ENCODE measurements around the gene ELMOD2. TPM values are rescaled to one million over a fixed set of nuclear protein-coding genes. Genes with fewer than 3 reads are reported as not detected.

ELMOD2 gene
- total RNA-seq, 2 experiments from 2014 or later = 12.3 to 14.9 TPM

GRCh38 chr4:140575489-140575888, 51.5 kb downstream of the ELMOD2 start:
- Histone ChIP-seq H3K4me1 (ENCODE audit: insufficient read depth, low read length) (no peaks in the 10 kb centered on the region), H3K36me3 (ENCODE audit: insufficient read depth, low read length) (no peaks in the 10 kb centered on the region), H3K27ac (ENCODE audit: low read depth in 1 of 2, low read length in 2 of 2) (no peak overlapping the region), H3K9me3 (ENCODE audit: control insufficient read depth in 1 of 2, insufficient read depth in 1 of 2, low read length in 2 of 2) (no peaks in the 10 kb centered on the region), H3K4me3 (ENCODE audit: low read length) (no peak overlapping the region), H3K27me3 (ENCODE audit: control insufficient read depth in 1 of 2, insufficient read depth in 2 of 2, low read length in 2 of 2) (peaks cover 37 to 47% of the 10 kb centered on the region in 2 experiments)
- Mint-ChIP-seq H3K27ac (no peak overlapping the region), H3K9me3 (peaks cover 3% of the 10 kb centered on the region), H3K4me3 (no peak overlapping the region), H3K36me3 (ENCODE audit: low read depth) (no peaks in the 10 kb centered on the region), H3K4me1 (ENCODE audit: low read depth) (no peaks in the 10 kb centered on the region), H3K27me3 (peaks cover 85% of the 10 kb centered on the region)
- intact Hi-C loops (cut with DNase I, micrococcal nuclease) = no loop called here
- ATAC-seq (ENCODE audit: poor library complexity) = no peak
- CTCF ChIA-PET = interaction anchor here (0.5 kb wide), 1 partner anchor 289 kb away, joined by 3 read pairs; no protein-coding TSS in a partner anchor
- POLR2A ChIA-PET = no interaction called here
- DNase-seq = no peak
- no peak for TF ChIP-seq CTCF (IDR thresholded peaks at IDR 0.05)

DNA sequence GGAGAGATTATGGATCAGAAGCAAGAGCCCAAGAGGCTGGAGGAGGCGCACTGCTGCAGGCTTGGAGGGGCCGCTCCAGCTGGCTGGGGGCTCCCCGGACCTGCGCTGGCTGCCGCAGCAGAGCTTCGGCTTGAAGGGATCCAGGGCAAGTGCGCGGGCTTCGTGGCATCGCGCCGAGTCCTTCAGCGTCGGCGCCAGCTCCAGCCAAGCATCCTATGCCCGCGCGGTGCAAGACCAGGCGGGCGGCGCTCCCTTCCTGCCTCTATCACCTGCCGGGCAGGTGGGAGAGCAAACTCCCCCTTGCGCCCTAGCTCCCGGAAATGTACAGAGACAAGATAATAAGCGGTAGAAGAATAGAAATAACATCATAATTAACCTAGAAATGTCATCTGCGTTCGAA, 55.3 kb downstream of the ELMOD2 start:
- DNase-seq = no peak
- H3K9me3 ChIP-seq (ENCODE audit: control insufficient read depth in 1 of 2, insufficient read depth in 1 of 2, low read length in 2 of 2) = no peaks in the 10 kb centered on the region
- no peak overlapping the region for H3K27ac ChIP-seq (ENCODE audit: low read depth in 1 of 2, low read length in 2 of 2)
- H3K36me3 ChIP-seq (ENCODE audit: insufficient read depth, low read length) = no peaks in the 10 kb centered on the region
- no peak overlapping the region for H3K4me3 ChIP-seq (ENCODE audit: low read length)
- H3K27ac Mint-ChIP-seq = no peak overlapping the region
- CTCF ChIA-PET = no interaction called here
- TF ChIP-seq CTCF (IDR thresholded peaks at IDR 0.05) = no peak
- H3K4me1 ChIP-seq (ENCODE audit: insufficient read depth, low read length) = no peaks in the 10 kb centered on the region
- intact Hi-C loops (cut with DNase I, micrococcal nuclease) = no loop called here
- POLR2A ChIA-PET = no interaction called here
- no peak for ATAC-seq (ENCODE audit: poor library complexity)
- peaks cover 60% of the 10 kb centered on the region for H3K27me3 Mint-ChIP-seq
- H3K27me3 ChIP-seq (ENCODE audit: control insufficient read depth in 1 of 2, insufficient read depth in 2 of 2, low read length in 2 of 2) = peaks cover 23 to 29% of the 10 kb centered on the region in 2 experiments
- H3K36me3 Mint-ChIP-seq (ENCODE audit: low read depth) = no peaks in the 10 kb centered on the region
- no peaks in the 10 kb centered on the region for H3K4me1 Mint-ChIP-seq (ENCODE audit: low read depth)
- H3K4me3 Mint-ChIP-seq = no peak overlapping the region
- no peaks in the 10 kb centered on the region for H3K9me3 Mint-ChIP-seq

GRCh38 chr4:140581078-140581477, 57.1 kb downstream of the ELMOD2 start:
- Mint-ChIP-seq H3K36me3 (ENCODE audit: low read depth) (no peaks in the 10 kb centered on the region), H3K27me3 (peaks cover 46% of the 10 kb centered on the region), H3K4me1 (ENCODE audit: low read depth) (no peaks in the 10 kb centered on the region), H3K9me3 (no peaks in the 10 kb centered on the region), H3K27ac (no peak overlapping the region), H3K4me3 (no peak overlapping the region)
- DNase-seq (no peak), ATAC-seq (ENCODE audit: poor library complexity) (no peak)
- no peaks in the 10 kb centered on the region for H3K9me3 ChIP-seq (ENCODE audit: control insufficient read depth in 1 of 2, insufficient read depth in 1 of 2, low read length in 2 of 2)
- intact Hi-C loops (cut with DNase I, micrococcal nuclease) = no loop called here
- H3K27ac ChIP-seq (ENCODE audit: low read depth in 1 of 2, low read length in 2 of 2) = no peak overlapping the region
- H3K4me1 ChIP-seq (ENCODE audit: insufficient read depth, low read length) = no peaks in the 10 kb centered on the region
- no peak for TF ChIP-seq CTCF (IDR thresholded peaks at IDR 0.05)
- no peak overlapping the region for H3K4me3 ChIP-seq (ENCODE audit: low read length)
- H3K36me3 ChIP-seq (ENCODE audit: insufficient read depth, low read length) = no peaks in the 10 kb centered on the region
- POLR2A ChIA-PET = no interaction called here
- H3K27me3 ChIP-seq (ENCODE audit: control insufficient read depth in 1 of 2, insufficient read depth in 2 of 2, low read length in 2 of 2) = peaks cover 18 to 29% of the 10 kb centered on the region in 2 experiments
- CTCF ChIA-PET = no interaction called here

All from CD4-positive, alpha-beta T cell (primary cell).